ENCODE measurements around the gene SLC17A6.

The SLC17A6 gene

DNA sequence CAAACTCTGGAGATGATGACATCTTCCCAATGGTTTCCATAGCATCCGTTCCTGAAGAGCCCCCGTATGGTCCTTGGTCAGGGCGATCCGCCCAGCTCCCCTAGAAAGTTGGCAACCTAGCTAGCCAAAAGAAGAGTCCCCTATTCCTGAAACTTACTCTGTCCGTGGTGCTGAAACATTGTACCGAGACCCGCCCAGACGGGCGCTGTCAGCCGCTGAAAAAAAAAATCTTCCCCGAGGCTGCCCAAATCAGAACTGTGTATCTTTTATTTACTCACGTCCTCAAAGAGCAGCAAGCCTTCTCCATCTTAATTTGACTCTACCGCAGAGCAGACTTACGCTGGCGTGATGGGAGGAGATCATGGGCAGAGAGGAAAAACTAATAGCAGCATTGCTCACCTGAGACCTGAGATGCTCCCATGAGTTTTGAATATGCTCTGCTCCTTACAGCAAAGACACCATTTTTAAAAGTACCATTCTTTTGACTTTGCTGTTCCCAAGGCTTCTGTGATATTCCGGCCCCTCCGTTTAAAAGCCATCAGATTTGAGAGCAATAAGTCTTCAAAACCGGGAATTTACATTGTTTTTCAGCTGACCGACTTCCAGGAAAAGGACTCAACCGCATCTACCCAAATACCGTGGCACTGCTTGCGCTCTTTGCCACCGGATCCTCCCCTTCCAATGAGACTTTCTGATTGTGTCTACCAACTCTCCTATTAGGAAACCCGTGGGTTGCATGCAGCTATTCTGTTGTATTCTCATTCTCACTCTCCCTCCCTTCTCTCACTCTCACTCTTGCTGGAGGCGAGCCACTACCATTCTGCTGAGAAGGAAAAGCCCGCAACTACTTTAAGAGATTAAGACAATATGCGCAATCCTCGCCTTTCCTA lies at the start of gene SLC17A6:
TSS of gene SLC17A6 (plus strand) at position 786 of the 890 bp plus-strand sequence. CDS start 153 bp downstream, outside the sequence.
- DNase-seq = no peak

- no peak for DNase-seq
Measured at GRCh38 chr11:22302368-22302767, 35.8 kb upstream of the SLC17A6 start.

GRCh38 chr11:22304337-22304961 lies 33.7 kb upstream of the SLC17A6 start:
- no peak for DNase-seq

DNA sequence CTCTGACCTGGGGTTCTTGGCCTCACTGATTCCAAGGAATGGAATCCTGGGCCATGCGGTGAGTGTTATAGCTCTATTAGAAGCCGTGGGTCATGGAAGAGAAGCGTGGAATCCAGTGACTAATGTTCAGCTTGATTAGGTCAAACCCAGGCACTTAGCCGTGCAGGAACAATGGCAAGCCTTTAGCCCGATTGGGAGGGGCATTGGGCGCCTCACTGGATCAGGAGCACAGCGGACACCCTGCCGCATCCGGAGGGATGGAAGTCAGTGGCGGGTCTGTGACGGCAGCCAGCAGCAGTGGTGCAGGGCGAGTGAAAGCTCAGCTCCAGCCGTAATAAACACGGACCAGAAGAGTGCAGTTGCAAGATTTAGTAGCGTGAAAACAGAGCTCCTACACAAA lies 20.5 kb upstream of the SLC17A6 start:
- no peak for DNase-seq

DNA sequence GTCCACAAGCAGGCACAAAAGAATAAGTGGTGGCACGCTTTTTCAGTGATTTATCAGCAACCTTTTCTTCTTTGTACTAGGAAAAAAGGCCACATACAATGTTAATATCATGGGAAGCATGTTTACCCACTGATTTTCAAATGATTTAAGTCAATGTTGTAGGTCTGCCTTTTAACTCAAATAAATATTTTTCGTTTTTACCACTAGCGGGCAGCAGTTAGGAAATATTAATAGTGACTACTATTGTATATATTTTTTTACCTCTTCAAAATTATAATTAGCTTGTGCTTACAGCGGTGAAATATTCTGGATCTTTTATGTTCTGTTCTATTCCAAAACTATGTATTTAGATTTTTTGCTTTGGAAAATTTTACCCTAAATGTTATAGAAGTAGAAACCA lies 6.4 kb upstream of the SLC17A6 start:
- no peak for DNase-seq

DNA sequence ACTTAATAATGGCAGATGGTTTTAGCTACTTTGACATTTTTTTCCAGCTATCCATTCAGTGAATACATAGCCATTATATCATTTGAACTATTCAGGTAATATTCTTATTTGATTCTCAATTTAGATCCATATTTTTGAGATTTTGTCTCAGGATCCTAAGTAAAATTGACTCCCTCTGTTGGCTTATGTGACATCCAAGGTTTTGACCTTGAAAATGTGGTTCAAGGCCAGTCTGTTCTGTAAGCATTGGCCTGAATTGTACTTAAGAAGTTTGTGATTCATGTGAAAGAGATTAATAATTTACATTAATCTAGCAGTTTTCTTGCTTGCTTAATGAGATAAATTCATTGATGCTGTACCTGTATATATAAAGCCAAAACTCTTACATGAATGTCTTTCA lies 1.6 kb upstream of the SLC17A6 start:
- no peak for DNase-seq

- no peak for DNase-seq
Measured at GRCh38 chr11:22339611-22340010, 1.4 kb downstream of the SLC17A6 start.

- no peak for DNase-seq
Measured at GRCh38 chr11:22340235-22340634, 2.1 kb downstream of the SLC17A6 start.

- no peak for DNase-seq
Measured at GRCh38 chr11:22340701-22341587, 2.8 kb downstream of the SLC17A6 start.

- DNase-seq = no peak
Measured at GRCh38 chr11:22341588-22341931, 3.4 kb downstream of the SLC17A6 start.

- DNase-seq = no peak
Measured at GRCh38 chr11:22342211-22343031, 4.2 kb downstream of the SLC17A6 start.

DNA sequence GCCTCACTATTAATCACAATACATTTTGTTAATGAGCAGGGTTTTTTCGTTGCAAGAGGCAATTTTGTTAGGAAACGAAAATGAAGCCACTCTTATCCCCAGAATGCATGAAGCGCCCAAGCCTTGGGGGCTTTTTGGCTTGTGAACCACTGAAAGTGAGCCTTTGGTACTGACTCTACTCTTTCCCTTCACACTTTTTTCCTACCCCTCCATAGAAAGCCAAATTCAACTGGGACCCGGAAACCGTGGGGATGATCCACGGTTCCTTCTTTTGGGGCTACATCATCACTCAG lies 4.8 kb downstream of the SLC17A6 start:
- no peak for DNase-seq

GRCh38 chr11:22343371-22344032 lies 5.3 kb downstream of the SLC17A6 start:
- DNase-seq = no peak

- no peak for DNase-seq
Measured at GRCh38 chr11:22344081-22344480, 5.9 kb downstream of the SLC17A6 start.

GRCh38 chr11:22346282-22346681 lies 8.1 kb downstream of the SLC17A6 start:
- DNase-seq = no peak

DNA sequence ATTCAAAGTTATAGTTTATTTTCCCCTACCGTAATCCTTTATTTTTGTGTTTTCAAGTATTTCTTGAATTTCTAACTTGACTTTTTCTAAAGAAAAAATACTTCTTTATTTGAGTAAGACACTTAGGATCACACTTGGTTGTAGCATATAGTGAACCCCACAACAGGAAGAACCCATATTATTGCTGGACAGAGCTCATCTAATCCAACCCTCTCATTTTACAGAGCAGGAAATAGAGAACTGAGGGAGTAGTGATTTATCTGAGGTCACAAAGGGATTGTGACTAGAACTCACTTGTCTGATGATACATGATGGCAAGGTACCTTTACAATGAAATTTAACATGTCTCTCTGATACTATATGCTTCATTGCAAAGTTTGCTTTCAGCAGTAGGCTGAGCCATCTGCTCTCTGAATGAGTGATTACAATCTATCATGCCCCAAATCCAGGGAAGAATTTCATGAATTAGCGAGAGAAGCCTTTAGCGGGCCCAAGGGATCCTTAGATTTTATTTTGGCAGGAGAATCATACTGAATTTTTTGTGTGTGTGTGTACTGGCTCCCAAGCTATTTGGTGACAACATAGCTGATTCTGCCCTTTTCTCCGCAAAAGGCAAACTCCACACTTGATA lies 9.8 kb downstream of the SLC17A6 start:
- no peak for DNase-seq

DNA sequence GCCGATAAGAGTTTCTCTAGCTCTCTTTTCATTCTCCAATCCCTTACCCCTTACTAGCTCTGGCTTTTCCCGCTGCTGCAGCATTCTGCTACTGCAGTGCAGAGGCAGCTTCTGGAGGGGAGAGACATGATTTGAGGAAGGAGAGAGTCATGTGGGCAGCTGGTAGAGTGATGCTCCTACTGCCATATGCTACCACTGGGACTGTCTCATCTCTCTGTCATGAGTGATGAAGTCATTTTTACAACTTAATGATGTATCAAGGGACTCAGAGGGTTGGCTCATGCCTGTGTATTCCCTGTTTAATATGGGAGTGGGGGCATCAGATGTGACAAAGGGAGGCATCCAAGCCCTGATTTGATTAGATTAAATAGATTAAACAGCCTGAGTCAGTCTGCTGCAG lies 11.3 kb downstream of the SLC17A6 start:
- DNase-seq = no peak

DNA sequence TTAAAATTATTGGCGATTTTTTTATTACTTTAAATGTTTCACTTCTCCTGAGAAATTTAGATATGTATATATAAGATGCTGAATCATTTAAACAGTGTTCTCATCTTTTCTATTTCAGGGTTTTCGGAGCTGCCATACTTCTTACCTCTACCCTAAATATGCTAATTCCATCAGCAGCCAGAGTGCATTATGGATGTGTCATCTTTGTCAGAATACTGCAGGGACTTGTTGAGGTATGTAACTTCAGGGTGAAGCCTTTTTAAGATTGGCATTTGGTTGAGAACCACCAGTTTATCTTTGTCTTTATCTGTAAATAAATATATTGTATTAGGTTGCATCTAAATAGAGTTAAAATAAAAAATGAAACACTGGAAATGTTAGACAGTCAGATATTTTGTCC lies 21.1 kb downstream of the SLC17A6 start:
- no peak for DNase-seq

DNA sequence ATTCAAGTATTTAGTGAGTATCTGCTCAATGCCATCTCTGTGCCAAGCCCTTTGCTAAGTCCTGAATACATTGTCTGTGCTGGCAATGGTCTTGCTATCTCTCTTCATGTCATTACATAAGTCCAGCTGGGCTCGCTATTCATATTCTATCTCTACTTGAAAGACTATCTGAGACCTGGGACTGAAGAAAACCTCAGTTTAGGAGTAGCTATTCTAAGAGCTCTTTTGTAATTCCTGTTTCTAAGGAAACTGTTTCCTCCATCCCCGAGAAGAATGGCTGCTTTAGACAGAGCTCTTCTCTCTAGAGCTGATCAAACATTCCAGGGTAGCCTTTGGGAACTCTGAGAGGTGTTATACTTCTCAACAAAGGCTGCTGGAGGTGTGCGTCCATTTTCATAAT lies 33.0 kb downstream of the SLC17A6 start:
- no peak for DNase-seq

- DNase-seq = no peak
Measured at GRCh38 chr11:22387126-22387525, 48.9 kb downstream of the SLC17A6 start.

- no peak for DNase-seq
Measured at GRCh38 chr11:22389526-22390282, 51.5 kb downstream of the SLC17A6 start.
